ENCODE results near the gene ZFYVE9. TPM values are rescaled to one million over a fixed set of nuclear protein-coding genes. Genes with fewer than 3 reads are reported as not detected.

ZFYVE9 gene
- total and polyA plus RNA-seq, 10 of the 15 experiments (the other 5 are each of a cell fraction or from before 2014, with no cell fraction given) = 0.26 to 6.9 (median 2.3) TPM

- FAIRE-seq (no peak), ATAC-seq (no peak), DNase-seq (ENCODE audit: low read depth, low spot score) (no peak)
- in situ Hi-C loops (cut with MboI) = no loop called here
- H2AFZ ChIP-seq (ENCODE audit: control insufficient read depth, low read depth, low read length) = no peak overlapping the region
- intact Hi-C loops (cut with micrococcal nuclease; ENCODE audit: unreplicated experiment) = no loop called here
- TF ChIP-seq ZNF207 (IDR thresholded peaks at IDR 0.05; ENCODE audit: borderline replicate concordance) = no peak
- TF ChIP-seq EED (IDR thresholded peaks at IDR 0.05; ENCODE audit: low read depth) = no peak
- TF ChIP-seq MTA2 (IDR thresholded peaks at IDR 0.05; ENCODE audit: low read depth) = no peak
- TF ChIP-seq KLF5 (IDR thresholded peaks at IDR 0.05; ENCODE audit: partially characterized antibody) = no peak
- no peak for TF ChIP-seq RAD51 (IDR thresholded peaks at IDR 0.05)
- TF ChIP-seq CBFB (IDR thresholded peaks at IDR 0.05; ENCODE audit: low read depth) = no peak
- TF ChIP-seq ATF2 (IDR thresholded peaks at IDR 0.05; ENCODE audit: low read length) = no peak
- no peak for TF ChIP-seq RFX5 (IDR thresholded peaks at IDR 0.05; ENCODE audit: low read depth, low read length)
- no peak for TF ChIP-seq GATAD2B (conservative IDR thresholded peaks at IDR 0.05; ENCODE audit: low read depth)
- 74% methylated on average over 2 of the region's 2 CpGs for WGBS (ENCODE audit: insufficient coverage, insufficient replicate concordance, low lambda C conversion rate, missing lambda C conversion rate)
- no TSS peak for BruUV-seq (replicated peaks)
- no peak overlapping the region for H3K4me2 ChIP-seq (ENCODE audit: control insufficient read depth, insufficient read depth)
- RAD21 ChIA-PET (ENCODE audit: unreplicated experiment) = no interaction called here
- SMC1A ChIA-PET (ENCODE audit: uncharacterized antibody, unreplicated experiment) = interaction anchor here (1.2 kb wide), 1 partner anchor 9 kb away, joined by 3 read pairs; no protein-coding TSS in a partner anchor
- no peaks in the 10 kb centered on the region; the same call in 1 of the 2 replicates for H4K20me1 ChIP-seq (ENCODE audit: control insufficient read depth, insufficient read depth)
- no peak overlapping the region for H3K9ac ChIP-seq (ENCODE audit: control insufficient read depth, insufficient read depth, low read length)
- no peak overlapping the region for H3K27ac ChIP-seq (ENCODE audit: control insufficient read depth, insufficient read depth)
- CTCF ChIA-PET = no interaction called here
- H3K79me2 ChIP-seq (ENCODE audit: control insufficient read depth, insufficient read depth, low read length) = no peaks in the 10 kb centered on the region
- peaks cover 22% of the 10 kb centered on the region for H3K4me1 ChIP-seq (ENCODE audit: control insufficient read depth, insufficient read depth, low read length)
- H3K36me3 ChIP-seq (ENCODE audit: control insufficient read depth in 2 of 2, insufficient read depth in 2 of 2, low read length in 1 of 2) = no peaks in the 10 kb centered on the region
- H3K9me3 ChIP-seq (replicated peaks; ENCODE audit: control insufficient read depth, insufficient read depth, low read length) = no peaks in the 10 kb centered on the region
- H3K4me3 ChIP-seq = no peak overlapping the region
- POLR2A ChIA-PET = no interaction called here
- no peaks in the 10 kb centered on the region for H3K27me3 ChIP-seq (replicated peaks in 1 of 2; ENCODE audit: control insufficient read depth in 2 of 2, insufficient read depth in 2 of 2, low read length in 1 of 2)
Observed at GRCh38 chr1:52235646-52236045, 93.8 kb downstream of the ZFYVE9 start.

All from GM12878 (cell line).